NK-92 (cell line): ENCODE results near the gene RBMS1.
"Not testable (repeated sequence)": the region's sequence is repeated elsewhere in the genome, so short reads cannot be mapped to it uniquely, and the experiment has no call there.

Source experiments
- DNase-seq: peaks from one replicate; lab custom pipeline; 2025; ENCODE audit not compliant: unreplicated experiment; lab: John Stamatoyannopoulos, UW

RBMS1 gene

GRCh38 chr2:160437273-160437672, 56.3 kb downstream of the RBMS1 start:
- DNase-seq: no peak

GRCh38 chr2:160434254-160434948, 59.2 kb downstream of the RBMS1 start:
- no peak for DNase-seq

GRCh38 chr2:160433466-160434140, 60.0 kb downstream of the RBMS1 start:
- no peak for DNase-seq

- no peak for DNase-seq
These were observed 61.0 kb downstream of the RBMS1 start for GRCh38 chr2:160432633-160433032.

GRCh38 chr2:160431441-160431840, 62.2 kb downstream of the RBMS1 start:
- no peak for DNase-seq

DNA sequence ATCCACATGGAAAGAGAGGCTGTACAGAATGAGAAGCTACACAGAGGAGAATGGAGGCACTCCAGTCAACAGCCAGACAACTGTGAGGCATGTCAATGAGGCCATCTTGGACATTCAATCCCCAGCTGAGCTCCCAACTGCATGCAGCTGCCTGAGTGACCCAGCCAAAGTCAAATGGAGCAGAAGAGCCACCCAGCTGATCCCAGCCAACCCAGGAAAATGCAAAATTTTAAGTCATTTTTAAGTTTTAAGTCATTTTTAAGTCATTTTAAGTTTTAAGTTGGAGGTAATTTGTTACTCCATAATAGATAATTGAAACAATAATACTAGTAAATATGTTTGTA, 63.6 kb downstream of the RBMS1 start:
- no peak for DNase-seq

GRCh38 chr2:160429248-160430000, 64.2 kb downstream of the RBMS1 start:
- DNase-seq: no peak

DNA sequence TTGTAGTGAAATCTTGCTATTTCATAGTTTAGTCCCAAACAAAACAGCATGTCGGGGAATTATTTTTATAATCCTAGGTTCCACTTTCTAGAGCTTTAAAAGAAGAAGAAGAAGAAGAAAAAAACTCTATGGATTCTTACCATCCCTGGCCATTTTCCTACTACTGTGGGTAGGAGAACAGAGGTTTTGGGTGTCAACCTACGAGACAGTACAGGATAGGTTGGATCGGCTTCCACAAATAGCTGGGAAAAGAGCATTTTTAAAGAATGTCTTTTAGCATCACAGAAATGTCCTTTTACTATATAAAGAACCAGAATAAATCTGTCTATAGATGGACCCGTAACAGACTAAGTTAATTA, 65.2 kb downstream of the RBMS1 start:
- no peak for DNase-seq

- no peak for DNase-seq
These were observed 65.8 kb downstream of the RBMS1 start for GRCh38 chr2:160427629-160428404.

GRCh38 chr2:160426604-160427003, 67.0 kb downstream of the RBMS1 start:
- no peak for DNase-seq

- no peak for DNase-seq
These were observed 68.0 kb downstream of the RBMS1 start for GRCh38 chr2:160425434-160426151.

- DNase-seq: no peak
These were observed 70.5 kb downstream of the RBMS1 start for GRCh38 chr2:160423126-160423525.

- not testable (repeated sequence) for DNase-seq
These were observed 71.7 kb downstream of the RBMS1 start for GRCh38 chr2:160421646-160422501.

GRCh38 chr2:160420711-160421110, 72.9 kb downstream of the RBMS1 start:
- no peak for DNase-seq

- DNase-seq: no peak
These were observed 73.7 kb downstream of the RBMS1 start for GRCh38 chr2:160419776-160420505.

GRCh38 chr2:160418853-160419252, 74.8 kb downstream of the RBMS1 start:
- DNase-seq: no peak

DNA sequence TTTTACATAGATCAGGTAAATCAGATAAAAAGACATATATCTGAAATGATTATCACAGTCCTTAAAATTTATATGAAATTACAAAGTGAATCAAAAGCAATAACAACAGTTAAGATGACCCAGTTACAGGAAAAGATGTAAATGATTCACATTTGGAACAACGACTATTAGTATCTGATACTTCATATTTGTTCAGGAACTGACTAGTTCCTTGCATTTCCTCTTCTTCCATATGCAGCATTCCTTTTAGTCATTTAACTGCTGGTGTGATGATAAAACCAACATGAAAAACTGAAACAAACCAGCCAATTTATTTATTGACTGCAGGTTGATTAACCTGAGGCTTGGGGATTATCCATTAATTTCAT, 75.2 kb downstream of the RBMS1 start:
- DNase-seq: no peak

- no peak for DNase-seq
These were observed 75.7 kb downstream of the RBMS1 start for GRCh38 chr2:160417745-160418397.

DNA sequence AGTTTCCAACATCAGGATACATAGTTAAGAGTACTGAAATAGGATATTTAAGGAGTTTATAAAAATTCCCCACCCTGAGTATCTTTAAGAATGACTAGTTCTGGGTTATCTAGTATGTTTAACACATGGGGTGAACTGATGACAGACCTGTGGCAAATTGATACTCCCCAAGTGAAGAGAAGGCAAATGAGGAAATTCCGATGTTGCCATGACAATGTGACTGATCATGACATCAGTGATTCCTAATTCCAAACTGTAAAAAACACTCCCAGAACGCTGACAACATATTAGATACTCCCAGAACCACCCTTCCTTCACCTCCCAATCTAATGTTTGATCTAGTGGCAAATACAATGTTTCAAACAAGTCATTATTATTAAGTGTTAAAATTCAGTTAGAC, 77.6 kb downstream of the RBMS1 start:
- no peak for DNase-seq
